IPS DF 6.9 (cell line): ENCODE data around the gene DECR2.

Source experiments
- DNase-seq: peaks from one replicate; pipeline ENCODE4 v3.0.0-alpha.2; 2013; ENCODE audit warnings: low read depth, low spot score
- H3K27ac ChIP-seq: one replicate; pipeline ENCODE4 v1.5.1; 2013; ENCODE audit warnings: low read length, control low read depth
- H3K27me3 ChIP-seq: 2 replicates; pipeline ENCODE4 v1.6.1; 2013; ENCODE audit warnings: mild to moderate bottlenecking, low read length; ENCODE audit not compliant: control insufficient read depth, insufficient read depth
- H3K36me3 ChIP-seq: 2 replicates; pipeline ENCODE4 v1.6.1; 2013; ENCODE audit warnings: low read length; ENCODE audit not compliant: control insufficient read depth, insufficient read depth
- H3K4me1 ChIP-seq: 2 replicates; pipeline ENCODE4 v1.6.1; 2013; ENCODE audit warnings: low read length; ENCODE audit not compliant: control insufficient read depth, insufficient read depth
- H3K4me3 ChIP-seq: 2 replicates; pipeline ENCODE4 v1.5.1; 2013; ENCODE audit warnings: mild to moderate bottlenecking, low read length
- H3K9me3 ChIP-seq: 2 replicates; pipeline ENCODE4 v1.6.1; 2013; ENCODE audit warnings: low read length, inconsistent platforms; ENCODE audit not compliant: control insufficient read depth, insufficient read depth
- WGBS: extraction: QIAGEN DNeasy Blood & Tissue Kit; methylation state at CpG from one replicate; pipeline ENCODE4 v1.1.7; 2013; ENCODE audit warnings: mixed read lengths, missing lambda C conversion rate; ENCODE audit not compliant: insufficient read length, insufficient coverage; 5-methylcytosine and 5-hydroxymethylcytosine counted together

DECR2 gene

DNA sequence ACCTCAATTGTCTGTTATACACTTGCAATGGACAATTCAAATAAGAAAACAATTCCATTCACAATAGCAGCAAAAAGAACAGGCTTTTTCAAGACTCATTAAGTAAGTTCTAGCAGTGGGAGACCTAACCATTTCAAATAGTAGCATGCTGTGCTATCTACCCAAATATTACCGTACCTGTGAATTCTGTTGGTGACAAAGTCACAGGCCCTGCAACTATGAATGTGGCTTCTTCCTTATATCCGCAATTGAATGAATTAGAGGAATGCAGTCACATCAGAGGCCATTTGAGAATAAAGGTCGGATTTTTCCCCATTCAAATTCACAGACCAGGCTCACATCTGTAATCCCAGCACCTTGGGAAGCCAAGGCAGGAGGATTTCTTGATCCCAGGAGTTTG is 5.5 kb upstream of the DECR2 start:
- DNase-seq: no peak
- Histone ChIP-seq H3K27me3 (no peaks in the 10 kb centered on the region), H3K9me3 (no peaks in the 10 kb centered on the region), H3K4me3 (no peak overlapping the region; the same call in 1 of the 2 replicates), H3K36me3 (peaks cover 15% of the 10 kb centered on the region), H3K27ac (no peak overlapping the region), H3K4me1 (peaks cover 4% of the 10 kb centered on the region; the same call in 1 of the 2 replicates)
- WGBS: no CpG with 5 or more reads among the region's 3 CpGs

DNA sequence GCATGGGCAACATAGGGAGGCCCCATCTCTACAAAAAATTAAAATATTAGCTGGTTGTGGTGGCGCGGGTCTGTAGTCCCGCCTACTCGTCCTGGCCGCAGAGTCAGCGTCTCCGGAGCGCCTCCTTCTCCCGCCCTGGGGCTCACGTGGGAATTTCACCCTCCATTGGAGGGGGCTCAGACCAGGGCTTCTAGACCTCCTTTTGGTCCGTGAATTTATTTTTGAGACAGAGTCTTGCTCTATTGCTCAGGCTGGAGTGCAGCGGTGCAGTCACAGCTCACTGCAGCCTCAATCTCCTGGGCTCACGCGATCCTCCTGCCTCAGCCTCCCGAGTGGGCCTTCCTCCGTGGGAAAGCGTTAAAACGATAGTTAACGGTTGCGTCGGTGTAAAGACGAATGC is 5.1 kb upstream of the DECR2 start:
- Histone ChIP-seq H3K27ac (no peak overlapping the region), H3K4me3 (peak overlapping the region; percentile 31; the same call in 1 of the 2 replicates), H3K9me3 (no peaks in the 10 kb centered on the region), H3K36me3 (peaks cover 15% of the 10 kb centered on the region), H3K27me3 (no peaks in the 10 kb centered on the region), H3K4me1 (peaks cover 4% of the 10 kb centered on the region; the same call in 1 of the 2 replicates)
- no CpG with 5 or more reads among the region's 22 CpGs for WGBS
- no peak for DNase-seq

DNA sequence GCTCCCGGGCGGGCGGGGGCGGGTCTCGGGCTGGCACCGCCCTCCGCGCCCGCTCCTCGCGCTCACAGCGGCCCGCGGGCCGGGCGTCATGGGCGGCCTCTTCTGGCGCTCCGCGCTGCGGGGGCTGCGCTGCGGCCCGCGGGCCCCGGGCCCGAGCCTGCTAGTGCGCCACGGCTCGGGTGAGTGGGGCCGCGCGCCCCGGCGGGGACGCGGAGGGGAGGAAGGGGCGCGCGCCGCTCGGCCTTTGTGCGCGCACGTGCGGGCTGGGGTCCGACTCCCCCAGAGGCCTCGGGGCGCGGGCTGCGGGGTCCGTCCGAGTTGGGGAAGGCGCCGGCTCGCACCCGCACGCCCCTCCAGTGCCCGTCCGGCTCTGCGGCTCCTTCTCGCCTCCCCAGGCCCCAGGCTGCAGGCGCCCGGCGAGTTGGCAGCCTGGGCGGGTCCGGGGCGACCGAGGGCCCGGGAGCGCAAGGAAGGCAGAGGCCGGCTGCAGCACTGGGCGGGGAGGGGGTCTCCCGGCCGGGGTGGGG is 4.5 kb upstream of the DECR2 start, which contains the start of gene NME4:
TSS of gene NME4 (plus strand) at position 65 of the 527 bp plus-strand sequence. CDS start at position 89, 24 bp downstream.
- Histone ChIP-seq H3K36me3 (peaks cover 15% of the 10 kb centered on the region), H3K27ac (no peak within 1 kb of the TSS), H3K9me3 (no peaks in the 10 kb centered on the region), H3K4me3 (peak within 1 kb of the TSS; percentile 91; the same call in 1 of the 2 replicates), H3K27me3 (no peaks in the 10 kb centered on the region), H3K4me1 (peaks cover 4% of the 10 kb centered on the region; the same call in 1 of the 2 replicates)
- no peak for DNase-seq
- WGBS: no CpG with 5 or more reads among the region's 75 CpGs

DNA sequence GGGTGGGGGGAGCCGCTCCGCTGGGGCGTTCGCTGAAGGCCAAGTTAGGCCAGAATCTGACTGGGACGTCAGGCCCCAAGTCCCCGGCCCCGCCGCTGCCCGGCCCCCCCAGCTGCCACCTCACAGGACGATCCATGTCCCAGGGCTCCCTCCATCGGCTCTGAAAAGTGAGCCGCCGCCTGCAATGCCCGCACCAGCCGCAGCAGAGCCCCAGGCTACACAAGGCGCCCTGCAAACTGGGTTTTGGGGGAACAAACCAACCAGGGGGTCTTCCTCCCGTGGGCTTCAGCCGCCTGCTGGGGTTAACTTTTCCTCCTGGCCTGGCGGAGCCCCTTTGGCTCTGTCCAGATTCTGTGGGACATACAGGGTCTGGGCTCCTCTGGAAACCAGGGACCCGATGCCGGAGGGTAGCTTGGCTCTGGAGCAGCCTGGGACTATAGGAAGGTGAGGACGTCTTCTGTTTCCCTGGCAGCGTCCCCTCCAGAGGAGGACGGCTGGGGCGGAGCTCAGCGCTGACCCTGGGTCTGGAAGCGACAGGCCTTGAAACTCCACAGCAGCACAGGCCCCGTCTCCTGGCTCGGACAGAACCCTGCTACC is 3.9 kb upstream of the DECR2 start:
- no CpG with 5 or more reads among the region's 29 CpGs for WGBS
- peaks cover 4% of the 10 kb centered on the region; the same call in 1 of the 2 replicates for H3K4me1 ChIP-seq
- no peak overlapping the region for H3K4me3 ChIP-seq
- H3K9me3 ChIP-seq: no peaks in the 10 kb centered on the region
- no peak for DNase-seq
- H3K36me3 ChIP-seq: peaks cover 15% of the 10 kb centered on the region
- no peaks in the 10 kb centered on the region for H3K27me3 ChIP-seq
- no peak overlapping the region for H3K27ac ChIP-seq

DNA sequence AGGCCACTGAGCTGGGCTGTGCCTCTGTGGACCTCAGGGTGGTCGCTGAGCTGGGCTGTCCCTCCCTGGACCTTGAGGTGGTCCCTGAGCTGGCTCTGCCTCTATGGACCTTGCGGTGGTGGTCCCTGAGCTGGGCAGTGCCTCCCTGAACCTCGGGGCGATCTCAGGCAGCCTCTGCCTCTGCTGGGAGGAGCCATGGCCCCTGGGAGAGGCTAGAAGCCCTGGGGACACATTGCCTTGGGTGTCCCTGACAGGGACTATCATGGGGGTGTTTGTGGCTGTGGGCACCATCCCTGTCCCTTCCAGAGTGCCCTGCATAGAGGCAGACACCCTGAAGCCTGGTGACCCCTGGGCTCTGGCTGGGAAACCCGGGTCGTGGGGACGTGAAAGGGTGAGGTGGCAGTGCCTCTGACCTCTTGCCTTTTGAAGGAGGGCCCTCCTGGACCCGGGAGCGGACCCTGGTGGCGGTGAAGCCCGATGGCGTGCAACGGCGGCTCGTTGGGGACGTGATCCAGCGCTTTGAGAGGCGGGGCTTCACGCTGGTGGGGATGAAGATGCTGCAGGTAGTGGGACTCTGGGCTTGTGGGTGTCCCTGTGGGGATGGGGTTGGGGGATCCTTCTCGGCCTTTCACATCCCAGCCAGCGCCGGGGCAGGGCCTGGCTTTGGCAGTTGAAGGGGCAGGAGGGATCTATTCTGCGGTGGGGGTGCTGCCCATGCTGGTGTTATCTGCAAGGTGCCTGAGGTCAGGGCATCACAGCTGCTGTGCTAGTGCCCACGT is 2.9 kb upstream of the DECR2 start:
- H3K36me3 ChIP-seq: peaks cover 15% of the 10 kb centered on the region
- no peaks in the 10 kb centered on the region for H3K9me3 ChIP-seq
- DNase-seq: no peak
- H3K27me3 ChIP-seq: no peaks in the 10 kb centered on the region
- WGBS: no CpG with 5 or more reads among the region's 24 CpGs
- no peak overlapping the region for H3K4me3 ChIP-seq
- H3K27ac ChIP-seq: no peak overlapping the region
- peaks cover 4% of the 10 kb centered on the region; the same call in 1 of the 2 replicates for H3K4me1 ChIP-seq

DNA sequence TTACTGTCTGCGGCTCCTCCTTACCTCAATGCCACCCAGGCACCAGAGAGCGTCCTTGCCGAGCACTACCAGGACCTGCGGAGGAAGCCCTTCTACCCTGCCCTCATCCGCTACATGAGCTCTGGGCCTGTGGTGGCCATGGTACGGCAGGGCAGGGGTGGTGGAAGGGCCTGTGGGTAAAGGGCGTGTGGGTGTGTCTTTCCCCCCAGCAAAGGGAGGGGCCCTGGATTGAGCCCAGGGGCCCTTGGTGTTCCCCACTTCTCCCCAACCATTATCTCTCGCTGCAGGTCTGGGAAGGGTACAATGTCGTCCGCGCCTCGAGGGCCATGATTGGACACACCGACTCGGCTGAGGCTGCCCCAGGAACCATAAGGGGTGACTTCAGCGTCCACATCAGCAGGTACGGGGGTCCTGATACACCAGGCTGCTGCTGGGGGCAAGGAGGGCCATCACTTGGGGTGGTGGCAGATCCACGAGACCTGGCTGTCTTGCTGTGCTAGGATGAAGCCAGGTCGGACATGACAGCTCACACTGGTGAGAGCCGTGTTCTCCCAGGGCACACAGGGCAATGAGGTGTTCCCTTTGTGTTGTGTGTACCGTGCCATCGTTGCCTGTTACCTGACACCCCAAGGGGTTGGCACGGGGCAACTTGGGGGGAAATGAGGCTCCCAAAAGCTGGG is 2.2 kb upstream of the DECR2 start:
- no peak overlapping the region for H3K27ac ChIP-seq
- no CpG with 5 or more reads among the region's 22 CpGs for WGBS
- H3K4me1 ChIP-seq: peaks cover 4% of the 10 kb centered on the region; the same call in 1 of the 2 replicates
- no peaks in the 10 kb centered on the region for H3K27me3 ChIP-seq
- H3K9me3 ChIP-seq: no peaks in the 10 kb centered on the region
- H3K36me3 ChIP-seq: peaks cover 15% of the 10 kb centered on the region
- no peak overlapping the region for H3K4me3 ChIP-seq
- no peak for DNase-seq

DNA sequence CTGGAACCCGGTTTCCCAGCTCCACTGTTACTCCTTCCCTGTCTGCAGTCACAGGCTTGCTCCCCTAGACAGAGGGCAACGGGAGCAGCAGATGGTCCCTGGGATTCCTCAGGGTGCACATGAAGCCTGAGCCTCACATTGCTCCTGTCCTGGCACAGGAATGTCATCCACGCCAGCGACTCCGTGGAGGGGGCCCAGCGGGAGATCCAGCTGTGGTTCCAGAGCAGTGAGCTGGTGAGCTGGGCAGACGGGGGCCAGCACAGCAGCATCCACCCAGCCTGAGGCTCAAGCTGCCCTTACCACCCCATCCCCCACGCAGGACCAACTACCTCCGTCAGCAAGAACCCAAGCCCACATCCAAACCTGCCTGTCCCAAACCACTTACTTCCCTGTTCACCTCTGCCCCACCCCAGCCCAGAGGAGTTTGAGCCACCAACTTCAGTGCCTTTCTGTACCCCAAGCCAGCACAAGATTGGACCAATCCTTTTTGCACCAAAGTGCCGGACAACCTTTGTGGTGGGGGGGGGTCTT is 1.6 kb upstream of the DECR2 start:
- Histone ChIP-seq H3K4me1 (peaks cover 4% of the 10 kb centered on the region; the same call in 1 of the 2 replicates), H3K27ac (no peak overlapping the region), H3K27me3 (no peaks in the 10 kb centered on the region), H3K4me3 (no peak overlapping the region), H3K9me3 (no peaks in the 10 kb centered on the region), H3K36me3 (peaks cover 15% of the 10 kb centered on the region)
- no peak for DNase-seq
- whole genome bisulfite sequencing: no CpG with 5 or more reads among the region's 10 CpGs

DNA sequence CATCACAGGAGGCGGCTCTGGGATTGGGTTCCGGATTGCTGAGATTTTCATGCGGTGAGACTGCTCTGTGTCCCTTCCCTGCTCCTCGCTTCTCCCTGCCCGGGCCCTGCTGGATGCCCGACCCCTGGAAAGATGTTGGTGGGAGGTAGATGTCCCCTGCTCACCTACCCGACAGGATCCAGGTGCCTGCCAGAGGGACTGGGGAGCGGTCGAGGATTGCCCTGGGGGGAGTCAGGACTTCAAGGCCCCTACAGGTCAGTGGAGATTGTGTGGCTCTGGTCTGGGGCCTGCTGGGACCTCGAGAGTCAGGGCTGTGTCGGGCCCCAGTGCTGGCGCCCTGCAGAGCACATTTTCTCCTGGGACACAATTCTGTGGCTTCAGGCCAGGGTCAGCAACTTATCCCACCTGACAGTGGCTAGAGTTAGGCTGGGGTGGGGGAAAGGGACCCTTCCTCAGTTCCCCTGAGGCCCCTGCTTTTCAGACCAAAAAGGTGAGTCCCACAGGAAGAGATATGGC is 3.3 kb downstream of the DECR2 start:
- Histone ChIP-seq H3K27ac (no peak overlapping the region), H3K4me1 (no peaks in the 10 kb centered on the region), H3K9me3 (no peaks in the 10 kb centered on the region), H3K4me3 (no peak overlapping the region), H3K27me3 (no peaks in the 10 kb centered on the region), H3K36me3 (peaks cover 5% of the 10 kb centered on the region; the same call in 1 of the 2 replicates)
- DNase-seq: no peak
- WGBS: no CpG with 5 or more reads among the region's 12 CpGs

DNA sequence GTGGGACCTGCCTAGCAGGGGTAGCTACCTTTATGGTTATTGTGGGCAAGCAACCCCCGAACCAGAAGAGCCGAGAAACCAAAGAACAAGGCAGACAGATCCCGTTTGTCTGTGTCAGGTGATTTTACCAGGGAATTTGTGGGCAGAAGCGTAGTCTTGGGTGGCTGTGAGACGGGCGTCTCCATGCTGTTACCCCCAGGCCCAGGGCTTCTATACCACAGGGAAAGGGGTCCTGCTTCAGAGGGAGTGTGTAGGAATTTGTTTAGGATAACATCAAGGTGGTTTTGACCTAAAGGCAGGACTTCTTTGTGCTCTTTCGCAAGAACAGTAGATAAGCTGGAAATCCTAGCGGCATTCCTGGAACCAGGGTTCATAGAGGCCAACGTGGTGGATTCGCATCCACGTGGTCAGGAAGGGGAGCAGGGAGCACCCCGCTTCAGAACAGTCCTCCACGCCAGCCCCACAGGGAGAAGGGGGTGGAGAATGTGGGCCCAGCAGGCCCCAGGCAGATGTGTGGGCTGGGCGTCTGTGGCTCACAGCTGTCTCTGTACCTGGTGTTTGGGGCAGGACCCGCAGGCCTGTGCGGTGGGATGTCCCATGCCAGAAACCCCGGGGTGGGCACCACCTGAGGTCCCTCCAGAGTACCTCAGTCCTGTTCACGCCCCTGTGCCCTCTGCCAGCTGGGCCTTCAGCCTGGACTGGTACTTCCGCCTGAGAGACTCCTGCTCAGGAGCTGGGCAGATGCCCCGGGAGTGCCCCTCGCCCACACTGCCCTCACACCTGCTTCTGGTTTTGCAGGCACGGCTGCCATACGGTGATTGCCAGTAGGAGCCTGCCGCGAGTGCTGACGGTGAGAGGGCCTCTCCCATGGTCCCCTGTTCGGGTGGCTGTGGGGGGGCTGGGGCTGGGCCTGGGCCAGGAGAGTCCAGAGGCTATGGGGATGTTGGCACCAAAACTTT is 4.1 kb downstream of the DECR2 start:
- no peak for DNase-seq
- no CpG with 5 or more reads among the region's 27 CpGs for WGBS

More for the DNA sequence above, 4.1 kb downstream of the DECR2 start:
- no peaks in the 10 kb centered on the region for H3K9me3 ChIP-seq
- no peak overlapping the region for H3K4me3 ChIP-seq
- no peaks in the 10 kb centered on the region for H3K4me1 ChIP-seq
- H3K27me3 ChIP-seq: no peaks in the 10 kb centered on the region
- H3K27ac ChIP-seq: no peak overlapping the region
- 0 out of 2 replicates have a peak, but pooled peaks cover 2% of the 10 kb centered on the region for H3K36me3 ChIP-seq
